HG03432 (cell line): Measurements from ENCODE around the gene ZCCHC10.
"Not testable (repeated sequence)": the region's sequence is repeated elsewhere in the genome, so short reads cannot be mapped to it uniquely, and the experiment has no call there.

Source experiments
- ATAC-seq: cut with Tn5 transposase; IDR thresholded peaks from one replicate; pipeline ENCODE4 v1.9.1; 2021; ENCODE audit warnings: mild to moderate bottlenecking, moderate library complexity; ENCODE audit not compliant: unreplicated experiment

The ZCCHC10 gene

DNA sequence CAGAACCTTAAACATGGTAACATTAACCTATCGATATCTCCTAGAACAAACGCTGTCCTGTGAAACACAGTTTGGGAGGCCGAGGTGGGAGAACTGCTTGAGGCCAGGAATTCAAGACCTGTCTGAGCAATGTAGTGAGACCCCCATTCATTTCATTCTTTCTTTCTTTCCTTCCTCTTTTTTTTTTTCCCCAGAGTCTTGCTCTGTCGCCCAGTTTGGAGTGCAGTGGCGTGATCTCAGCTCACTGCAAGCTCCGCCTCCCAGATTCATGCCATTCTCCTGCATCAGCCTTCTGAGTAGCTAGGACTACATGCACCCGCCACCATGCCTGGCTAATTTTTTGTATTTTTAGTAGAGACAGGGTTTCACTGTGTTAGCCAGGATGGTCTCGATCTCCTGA lies 20.2 kb upstream of the ZCCHC10 start:
- not testable (repeated sequence) for ATAC-seq

DNA sequence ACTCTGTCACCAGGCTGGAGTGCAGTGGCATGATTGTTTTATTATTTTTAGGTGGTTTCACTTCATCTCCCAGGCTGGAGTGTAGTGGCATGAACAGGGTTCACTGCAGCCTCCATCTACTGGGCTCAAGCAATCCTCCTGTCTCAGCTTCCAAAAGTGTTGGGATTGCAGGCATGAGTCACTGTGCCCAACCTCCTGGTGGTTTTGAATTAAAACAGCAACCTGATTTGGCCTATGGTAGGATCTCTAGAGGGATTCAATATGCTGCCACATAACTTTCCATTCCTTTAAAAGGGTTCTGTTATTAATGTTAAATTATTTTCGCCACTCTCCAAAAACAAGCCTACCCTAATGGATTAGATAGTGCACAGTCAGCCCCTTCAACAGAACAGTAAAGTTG lies 15.6 kb upstream of the ZCCHC10 start:
- ATAC-seq: no peak

DNA sequence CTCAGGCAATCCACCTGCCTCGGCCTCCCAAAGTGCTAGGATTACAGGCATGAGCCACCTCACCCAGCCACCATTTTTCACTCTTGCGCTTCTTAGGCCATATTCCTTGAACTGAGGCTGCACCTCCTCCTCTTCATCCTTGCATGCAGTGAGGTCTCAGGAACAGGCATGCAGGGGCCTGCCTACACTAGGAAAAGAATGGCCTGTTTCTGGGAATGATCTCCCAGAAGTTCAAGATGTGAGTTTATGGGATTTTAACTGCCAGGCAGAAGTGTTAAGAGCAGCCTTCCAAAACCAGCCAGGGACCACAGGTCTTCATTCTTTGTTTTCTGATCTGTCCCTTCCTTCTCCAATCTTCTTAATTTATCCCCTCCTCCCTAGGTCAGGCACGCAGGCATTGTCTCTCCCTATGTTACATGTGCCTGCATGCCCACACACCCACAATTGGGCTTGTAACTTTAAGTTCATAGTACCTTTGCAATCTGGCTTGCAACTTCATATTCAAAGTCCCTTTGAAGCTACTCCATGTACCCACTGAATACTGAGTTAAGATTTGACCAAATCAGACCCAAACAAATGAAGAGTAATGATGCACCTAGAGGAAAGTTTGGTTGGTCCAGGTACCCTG lies 14.9 kb upstream of the ZCCHC10 start:
- no peak for ATAC-seq

DNA sequence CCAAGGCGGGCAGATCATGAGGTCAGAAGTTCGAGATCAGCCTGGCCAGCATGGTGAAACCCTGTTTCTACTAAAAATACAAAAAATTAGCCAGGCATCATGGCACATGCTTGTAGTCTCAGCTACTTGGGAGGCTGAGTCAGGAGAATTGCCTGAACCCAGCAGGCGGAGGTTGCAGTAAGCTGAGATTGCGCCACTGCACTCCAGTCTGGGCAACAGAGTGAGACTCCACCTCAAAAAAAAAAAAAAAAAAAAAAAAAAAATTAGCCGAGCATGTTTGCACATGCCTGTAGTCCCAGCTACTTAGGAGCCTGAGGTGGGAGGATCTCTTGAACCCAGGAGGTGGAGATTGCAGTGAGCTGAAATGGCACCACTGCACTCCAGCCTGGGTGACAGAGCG lies 10.3 kb upstream of the ZCCHC10 start:
- not testable (repeated sequence) for ATAC-seq

DNA sequence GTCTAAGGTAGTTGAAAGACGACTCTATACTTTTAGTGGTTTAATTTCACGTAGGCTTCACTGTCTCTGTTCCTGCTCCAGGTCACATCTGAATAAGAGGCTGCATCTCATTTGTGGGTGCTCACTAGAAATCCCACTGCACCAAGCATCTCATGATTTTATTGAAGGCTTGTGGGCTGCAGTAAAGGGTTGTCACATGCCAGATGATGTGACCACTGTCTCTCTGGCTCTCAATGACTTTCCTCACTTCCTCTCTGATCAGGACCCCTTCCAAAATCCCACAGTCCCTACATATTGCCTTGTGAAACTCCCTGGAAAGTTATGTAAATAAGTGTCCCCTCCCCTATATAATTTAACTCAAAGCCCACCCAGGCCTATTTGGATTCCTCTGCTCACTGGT lies 8.9 kb upstream of the ZCCHC10 start:
- no peak for ATAC-seq

DNA sequence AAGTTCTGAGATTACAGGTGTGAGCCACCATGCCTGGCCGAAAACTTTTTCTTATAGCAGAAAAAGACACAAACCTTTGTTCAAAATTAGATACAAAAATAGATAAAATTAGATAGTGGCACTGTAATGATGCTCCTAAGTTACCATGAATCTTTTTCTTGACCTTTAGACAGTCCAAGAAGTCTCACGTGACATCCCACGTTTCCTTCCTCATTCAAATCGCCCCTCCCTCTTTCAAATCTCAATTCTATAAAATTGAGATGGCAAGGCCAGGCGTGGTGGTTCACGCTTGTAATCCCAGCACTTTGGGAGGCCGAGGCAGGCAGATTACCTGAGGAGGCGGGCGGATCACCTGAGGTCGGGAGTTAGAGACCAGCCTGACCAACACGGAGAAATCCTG lies 7.7 kb upstream of the ZCCHC10 start:
- ATAC-seq: no peak

DNA sequence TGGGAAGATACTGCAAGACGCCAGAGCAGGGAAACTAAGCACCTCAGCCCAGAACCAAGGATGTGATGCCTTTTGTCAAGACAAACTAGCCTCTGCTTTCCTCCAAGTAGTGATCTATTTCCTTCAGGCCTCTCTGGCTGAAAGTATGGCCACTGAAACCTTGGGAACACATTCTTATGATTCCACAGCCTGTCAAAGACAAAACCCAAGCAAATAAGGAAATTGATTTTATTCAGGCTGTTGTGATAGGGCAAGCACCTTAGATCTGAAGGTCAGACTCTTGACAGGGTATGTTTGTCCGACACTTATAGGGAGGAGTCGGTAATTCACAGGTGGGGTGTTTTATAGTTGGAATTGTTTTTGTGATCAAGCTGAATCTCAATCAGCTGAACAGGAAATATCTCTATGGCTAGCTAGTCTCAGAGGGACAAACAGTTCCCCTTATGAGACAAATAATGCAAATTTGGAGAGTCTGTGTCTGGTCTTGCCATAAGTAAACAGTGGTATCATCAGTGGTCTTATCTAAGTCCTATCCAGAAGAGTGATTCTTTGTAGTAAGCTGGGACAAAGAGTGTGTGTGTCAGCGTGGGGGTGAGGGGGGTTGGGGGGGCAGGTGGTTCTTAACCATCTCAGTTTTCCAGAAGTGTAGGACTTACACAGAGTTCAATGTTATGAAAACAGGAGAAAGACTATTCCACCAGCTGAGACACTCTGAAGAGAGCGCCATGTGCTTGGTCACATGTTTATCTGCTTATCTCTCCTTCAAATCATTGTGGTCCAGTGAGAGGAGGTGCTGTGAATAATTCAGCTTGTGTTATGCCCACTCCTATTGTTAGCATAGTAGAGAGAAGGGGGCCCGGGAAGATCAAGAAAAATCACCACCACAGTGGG lies 6.7 kb upstream of the ZCCHC10 start:
- peak; percentile 58 for ATAC-seq

DNA sequence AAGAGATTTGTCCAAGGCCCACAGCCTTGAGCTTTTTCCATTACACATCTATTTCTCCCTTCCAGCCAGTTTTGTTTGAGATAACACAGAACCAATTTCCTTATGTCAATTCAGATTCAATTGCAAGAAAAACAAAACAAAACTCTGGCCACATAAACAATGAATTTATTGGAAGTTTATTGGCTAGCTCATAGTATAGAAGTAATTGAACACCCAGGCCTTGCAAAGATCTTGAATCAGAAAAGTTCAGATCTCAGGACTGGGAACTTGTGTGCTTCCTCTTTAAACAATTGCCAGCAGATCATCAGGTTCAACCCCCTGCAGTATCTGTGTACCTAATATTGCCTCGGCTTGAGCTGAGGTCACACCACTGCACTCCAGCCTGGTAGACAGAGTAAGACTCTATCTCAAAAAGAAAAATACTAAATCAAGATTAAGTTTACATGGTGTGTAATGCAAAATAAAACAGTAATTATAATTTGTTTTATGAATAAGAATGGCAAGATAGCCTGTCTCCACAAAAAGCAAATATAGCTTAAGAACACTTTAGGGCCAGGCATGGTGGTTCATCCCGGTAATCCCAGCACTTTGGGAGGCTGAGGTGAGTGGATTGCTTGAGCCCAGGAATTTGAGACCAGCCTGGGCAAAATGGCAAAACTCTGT lies 4.1 kb upstream of the ZCCHC10 start:
- no peak for ATAC-seq

DNA sequence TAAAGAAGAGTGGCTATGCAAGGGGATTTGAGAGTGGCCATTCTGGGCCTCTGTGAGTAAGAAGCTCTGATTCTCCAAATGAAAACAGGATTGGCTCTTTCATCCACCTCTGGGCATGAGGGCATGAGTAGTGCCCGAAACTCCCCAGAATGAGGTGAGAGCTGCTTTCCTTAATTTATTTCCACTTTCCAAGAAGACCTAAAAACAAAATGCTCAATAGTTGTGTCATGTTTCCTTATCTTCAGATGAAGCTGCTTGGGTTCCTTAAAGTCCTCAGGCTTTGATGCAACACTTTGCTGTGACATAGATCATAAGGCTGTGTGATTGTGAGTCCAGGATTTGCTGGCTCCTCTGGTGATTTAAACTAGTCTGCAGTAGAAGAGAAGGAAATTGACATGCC lies 3.1 kb upstream of the ZCCHC10 start:
- ATAC-seq: no peak

DNA sequence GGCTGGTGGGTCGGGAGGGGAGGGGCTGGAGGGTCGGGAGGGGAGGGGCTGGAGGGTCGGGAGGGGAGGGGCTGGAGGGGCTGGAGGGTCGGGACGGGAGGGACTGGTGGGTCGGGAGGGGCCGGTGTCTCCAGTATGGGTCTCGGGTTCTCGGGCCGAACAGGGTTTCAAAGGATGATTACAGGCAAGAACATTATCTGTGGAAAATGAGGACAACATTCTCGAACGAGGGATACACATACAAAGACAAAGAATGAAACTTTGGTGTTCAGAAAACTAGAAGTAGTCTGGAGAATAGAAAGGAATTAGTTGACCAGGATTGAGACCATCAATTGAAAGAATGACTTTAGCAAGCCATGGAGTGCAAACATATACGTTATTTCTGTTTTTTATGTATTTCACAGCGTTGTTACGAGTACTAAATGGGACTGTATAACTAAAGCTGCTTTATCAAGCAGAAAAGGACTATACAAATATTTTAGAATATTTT lies 360 bp upstream of the ZCCHC10 start:
- ATAC-seq: no peak

DNA sequence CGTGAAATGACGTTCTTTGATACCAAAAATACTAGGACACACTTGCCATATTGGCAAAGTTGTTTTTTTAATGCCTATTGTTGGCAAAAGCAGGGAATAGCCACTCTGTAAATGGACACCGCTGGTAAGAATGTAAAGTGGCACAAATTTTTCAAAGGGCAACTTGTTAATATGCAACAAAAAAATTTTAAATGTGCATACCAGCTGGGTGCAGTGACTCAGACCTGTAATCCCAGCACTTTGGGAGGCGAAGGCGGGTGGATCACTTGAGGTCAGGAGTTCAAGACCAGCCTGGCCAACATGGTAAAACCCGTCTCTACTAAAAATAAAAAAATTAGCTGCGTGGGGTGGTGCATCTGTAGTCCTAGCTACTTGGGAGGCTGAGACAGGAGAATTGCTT lies 6.9 kb downstream of the ZCCHC10 start:
- ATAC-seq: not testable (repeated sequence)

DNA sequence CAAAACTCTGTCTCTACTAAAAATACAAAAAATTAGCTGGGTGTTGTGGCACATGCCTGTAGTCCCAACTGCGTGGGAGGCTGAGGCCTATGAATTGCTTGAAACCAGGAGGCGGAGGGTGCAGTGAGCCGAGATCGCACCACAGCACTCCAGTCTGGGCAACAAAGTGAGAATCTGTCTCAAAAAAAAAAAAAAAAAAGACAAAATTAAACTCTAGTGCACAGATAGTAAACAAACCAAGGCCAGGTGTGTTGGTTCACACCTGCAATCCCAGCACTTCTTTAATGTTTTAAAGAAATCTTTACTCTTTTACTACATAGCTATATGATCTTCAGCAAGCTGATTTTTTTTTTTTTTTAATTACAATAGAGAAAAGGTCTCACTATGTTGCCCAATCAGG lies 8.4 kb downstream of the ZCCHC10 start:
- ATAC-seq: no peak

DNA sequence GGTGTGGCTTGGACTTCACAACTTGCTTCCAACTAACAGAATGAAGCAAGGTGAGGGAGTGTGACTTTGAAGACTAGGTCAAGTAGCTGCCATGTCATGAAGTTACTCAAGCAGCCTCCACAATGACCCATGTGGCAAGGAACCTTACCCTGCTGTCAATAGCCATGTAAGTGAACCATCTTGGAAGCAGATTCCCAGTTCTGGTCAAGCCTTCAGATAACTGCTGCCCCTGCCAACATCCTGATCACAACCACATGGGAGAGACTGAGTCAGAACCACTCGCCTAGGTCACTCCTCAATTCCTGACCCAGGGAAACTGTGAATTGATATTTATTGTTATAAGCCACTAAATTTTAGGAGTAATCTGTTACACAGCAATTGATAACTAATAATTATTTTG lies 10.9 kb downstream of the ZCCHC10 start:
- ATAC-seq: no peak

DNA sequence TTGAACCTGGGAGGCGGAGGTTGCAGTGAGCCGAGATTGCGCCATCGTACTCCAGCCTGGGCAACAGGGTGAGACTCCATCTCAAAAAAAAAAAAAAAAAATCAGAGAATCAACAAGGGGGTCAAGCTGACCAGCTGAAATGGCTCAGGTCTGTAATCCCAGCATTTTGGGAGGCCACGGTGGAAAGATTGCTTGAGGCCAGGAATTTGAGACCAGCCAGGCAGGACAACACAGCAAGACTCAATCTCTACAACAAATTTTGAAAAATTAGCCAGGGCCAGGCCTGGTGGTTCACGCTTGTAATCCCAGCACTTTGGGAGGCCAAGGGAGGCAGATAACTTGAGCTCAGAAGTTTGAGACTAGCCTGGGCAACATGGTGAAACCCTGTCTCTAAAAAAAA lies 17.9 kb downstream of the ZCCHC10 start:
- not testable (repeated sequence) for ATAC-seq

DNA sequence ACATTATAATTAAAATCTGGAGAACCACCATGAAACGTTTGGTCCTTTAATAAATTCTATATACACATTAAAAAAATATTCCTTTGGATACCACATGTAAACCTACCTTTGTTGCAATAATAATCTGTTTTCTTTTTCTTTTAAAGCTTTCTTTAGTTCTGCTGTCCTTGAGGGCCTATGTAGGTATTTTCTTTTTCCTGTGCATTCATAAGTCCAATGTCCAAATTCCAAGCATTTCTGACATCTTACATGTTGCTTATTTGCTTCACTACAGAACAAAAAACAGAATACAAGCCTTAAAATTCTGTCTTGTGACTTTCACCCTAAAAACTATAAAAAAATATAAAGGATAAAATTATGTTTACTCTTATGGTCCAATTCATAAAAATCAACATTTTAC lies 19.7 kb downstream of the ZCCHC10 start:
- ATAC-seq: no peak

DNA sequence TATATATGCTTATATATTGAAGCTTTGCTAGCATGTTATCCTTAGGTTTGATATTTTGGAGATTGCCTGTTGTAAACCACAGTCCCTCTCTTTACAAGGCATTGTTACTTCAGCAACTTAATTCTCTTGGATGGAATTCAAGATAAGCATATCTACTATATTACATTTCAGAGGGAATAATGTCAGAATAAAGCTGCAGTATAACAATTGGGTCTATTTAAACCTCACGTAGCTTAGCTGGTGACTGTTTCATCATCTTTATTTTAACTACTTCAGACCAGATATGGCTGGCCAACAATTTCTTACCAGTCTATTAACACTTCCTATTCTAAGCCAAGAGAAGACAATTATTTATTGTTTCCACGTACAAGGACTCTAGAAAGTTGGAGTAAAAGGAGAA lies 27.1 kb downstream of the ZCCHC10 start:
- ATAC-seq: no peak

DNA sequence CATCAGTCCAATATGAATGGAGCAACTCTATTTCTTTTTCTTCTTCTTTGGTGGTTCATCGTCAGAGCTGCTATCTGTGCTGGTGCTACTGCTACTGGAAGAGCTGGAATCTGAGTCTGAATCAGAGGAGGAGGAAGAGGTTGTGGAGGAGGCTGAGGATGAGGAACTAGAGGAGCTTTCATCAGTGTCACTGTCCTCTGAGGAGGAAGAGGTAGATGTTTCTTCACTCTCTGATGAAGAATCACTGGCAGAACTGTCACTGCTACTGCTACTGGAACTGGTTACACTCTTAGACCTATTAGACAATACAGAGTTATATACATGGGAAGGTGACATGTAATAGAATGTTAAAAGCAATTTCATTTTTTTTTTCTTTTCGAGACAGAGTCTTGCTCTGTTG lies 27.8 kb downstream of the ZCCHC10 start:
- no peak for ATAC-seq

DNA sequence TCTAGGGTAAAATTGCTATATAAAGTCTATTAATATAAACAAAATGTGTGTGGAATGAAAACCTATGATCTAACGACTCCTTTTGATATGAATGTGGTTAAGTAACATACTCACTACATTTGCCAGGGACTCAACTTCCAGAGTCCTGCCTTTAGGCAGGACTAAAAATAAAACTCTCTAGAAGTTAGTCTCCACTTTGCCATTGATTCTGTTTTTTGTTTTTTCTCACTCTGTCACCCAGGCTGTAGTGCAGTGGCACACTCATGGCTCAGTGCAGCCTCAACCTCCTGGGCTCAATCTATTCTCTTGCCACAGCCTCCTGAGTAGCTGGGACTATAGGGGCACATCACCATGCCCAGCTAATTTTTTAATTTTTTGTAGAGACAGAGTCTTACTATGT lies 30.0 kb downstream of the ZCCHC10 start:
- ATAC-seq: no peak

DNA sequence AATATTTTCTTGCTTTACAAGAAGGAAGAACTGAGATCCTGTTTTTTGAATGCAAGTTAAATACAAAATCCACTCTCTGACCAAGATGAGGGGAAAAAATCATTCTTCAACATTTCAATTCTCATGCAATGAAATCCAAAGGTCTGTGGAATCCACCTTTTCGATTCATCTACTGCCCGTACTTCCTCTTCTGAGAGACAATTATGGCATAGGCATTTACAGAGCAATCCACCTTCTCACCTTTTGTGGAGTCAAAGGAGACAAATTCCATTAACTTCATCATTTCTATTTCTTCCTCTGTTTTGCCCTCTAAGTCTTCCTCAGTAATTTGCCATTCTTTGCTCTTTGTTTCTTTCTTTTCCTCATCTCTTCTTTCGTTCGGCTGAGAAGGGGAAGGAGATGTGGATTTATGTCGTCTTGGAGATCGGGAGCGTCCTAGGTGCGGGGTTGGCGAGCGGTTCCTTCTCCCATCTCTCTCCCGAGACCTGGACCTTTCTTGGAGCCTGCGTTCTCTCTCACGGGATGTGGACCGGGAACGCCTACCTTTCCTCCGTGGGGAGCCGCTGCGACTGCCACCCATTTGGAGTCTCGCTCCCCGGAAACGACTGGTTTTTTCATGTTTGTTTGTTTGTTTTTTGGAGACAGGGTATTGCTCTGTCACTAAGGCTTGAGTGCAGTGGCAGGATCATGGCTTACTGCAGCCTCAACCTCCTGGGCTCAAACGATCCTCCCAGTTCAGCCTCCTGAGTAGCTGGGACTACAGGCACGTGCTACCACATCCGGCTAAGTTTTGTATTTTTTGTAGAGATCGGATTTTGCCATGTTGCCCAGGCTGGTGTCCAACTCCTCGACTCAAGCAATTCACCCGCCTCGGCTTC lies 38.6 kb downstream of the ZCCHC10 start:
- ATAC-seq: no peak

DNA sequence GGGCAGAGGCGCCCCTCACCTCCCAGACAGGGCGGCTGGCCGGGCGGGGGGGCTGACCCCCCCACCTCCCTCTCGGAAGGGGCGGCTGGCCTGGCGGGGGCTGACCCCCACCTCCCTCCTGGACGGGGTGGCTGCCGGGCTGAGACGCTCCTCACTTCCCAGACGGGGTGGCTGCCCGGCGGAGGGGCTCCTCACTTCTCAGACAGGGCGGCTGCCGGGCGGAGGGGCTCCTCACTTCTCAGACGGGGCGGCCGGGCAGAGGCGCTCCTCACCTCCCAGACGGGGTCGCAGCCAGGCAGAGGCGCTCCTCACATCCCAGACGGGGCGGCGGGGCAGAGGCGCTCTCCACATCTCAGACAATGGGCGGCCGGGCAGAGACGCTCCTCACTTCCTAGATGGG lies 43.4 kb downstream of the ZCCHC10 start:
- not testable (repeated sequence) for ATAC-seq

DNA sequence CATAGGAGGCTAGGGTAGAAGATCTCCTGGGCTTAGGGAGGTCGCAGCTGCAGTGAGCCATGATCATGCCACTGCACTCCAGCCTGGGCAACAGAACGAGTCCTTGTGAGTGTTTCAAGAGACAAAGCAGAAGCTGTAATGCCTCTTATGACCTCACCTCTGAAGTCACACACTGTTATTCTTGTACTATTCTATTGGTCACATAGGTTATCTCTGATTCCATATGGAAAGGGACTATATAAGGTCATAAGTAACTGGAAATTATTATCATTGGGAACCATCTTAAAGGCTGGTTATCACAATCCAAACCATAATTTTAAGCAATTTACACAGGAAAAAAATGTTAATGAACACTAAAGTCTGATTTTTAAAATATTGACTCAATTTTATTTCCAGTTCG lies 45.1 kb downstream of the ZCCHC10 start:
- ATAC-seq: no peak
